CD4-positive, alpha-beta memory T cell (primary cell): Measurements from ENCODE around the gene TRAF6. TPM values are rescaled to one million over a fixed set of nuclear protein-coding genes. Genes with fewer than 3 reads are reported as not detected.
"Not testable (repeated sequence)": the region's sequence is repeated elsewhere in the genome, so short reads cannot be mapped to it uniquely, and the experiment has no call there.

Experiments used
- CTCF ChIA-PET: fragments of 350-600 bp; sonication (Branson Sonifier 250); formaldehyde crosslinking; loops from one replicate; lab custom pipeline; 2021; ENCODE audit warnings: inconsistent platforms; ENCODE audit not compliant: partially characterized antibody; lab: Charles Lee
- POLR2A ChIA-PET: fragments of 350-600 bp; sonication (Branson Sonifier 250); formaldehyde crosslinking; loops from one replicate; lab custom pipeline; 2021; ENCODE audit not compliant: partially characterized antibody; lab: Charles Lee
- DNase-seq, 5 donors: peaks; one replicate each; pipeline versions ENCODE4 v3.0.0 to v3.0.0-alpha.2; 2020 to 2022; ENCODE audit warnings: mixed read lengths in 1 of 5
- H3K27ac ChIP-seq: one replicate; pipeline ENCODE4 v1.7.0; 2013; ENCODE audit warnings: low read depth, low read length
- H3K27me3 ChIP-seq: 2 replicates; pipeline ENCODE4 v1.7.0; 2013; ENCODE audit warnings: mild to moderate bottlenecking, low read length, moderate library complexity; ENCODE audit not compliant: insufficient read depth
- H3K36me3 ChIP-seq: 2 replicates; pipeline ENCODE4 v1.7.0; 2013; ENCODE audit warnings: mild to moderate bottlenecking, low read length, moderate library complexity; ENCODE audit not compliant: insufficient read depth
- H3K4me1 ChIP-seq: 2 replicates; pipeline ENCODE4 v1.7.0; 2013; ENCODE audit warnings: mild to moderate bottlenecking, low read length, moderate library complexity; ENCODE audit not compliant: insufficient read depth
- H3K4me3 ChIP-seq, 2 donors: one replicate each; pipeline ENCODE4 v1.7.0; 2013; ENCODE audit warnings: low read length in 2 of 2, mild to moderate bottlenecking in 1 of 2
- H3K9me3 ChIP-seq, 2 donors: one replicate each; pipeline ENCODE4 v1.7.0; 2013; ENCODE audit warnings: low read length in 2 of 2, control low read depth in 1 of 2; ENCODE audit not compliant: control insufficient read depth in 1 of 2
- H3K27ac Mint-ChIP-seq, 7 donors: one replicate each; pipeline ENCODE4 v1.8.0; 2020 to 2021; ENCODE audit warnings: mixed read lengths in 7 of 7, mild to moderate bottlenecking in 6 of 7, inconsistent platforms in 3 of 7, moderate library complexity in 3 of 7
- H3K27me3 Mint-ChIP-seq, 2 donors: one replicate each; pipeline ENCODE4 v1.8.0; 2020 to 2021; ENCODE audit warnings: mixed read lengths in 2 of 2
- H3K36me3 Mint-ChIP-seq, 2 donors: one replicate each; pipeline ENCODE4 v1.8.0; 2020 to 2021; ENCODE audit warnings: mixed read lengths in 2 of 2, inconsistent platforms in 1 of 2, mild to moderate bottlenecking in 1 of 2
- H3K4me1 Mint-ChIP-seq, 4 donors: one replicate each; pipeline ENCODE4 v1.8.0; 2020 to 2021; ENCODE audit warnings: mixed read lengths in 4 of 4, mild to moderate bottlenecking in 1 of 4
- H3K4me3 Mint-ChIP-seq, 8 donors: one replicate each; pipeline ENCODE4 v1.8.0; 2020 to 2021; ENCODE audit warnings: mixed read lengths in 8 of 8, mild to moderate bottlenecking in 7 of 8, moderate library complexity in 6 of 8, inconsistent platforms in 3 of 8
- H3K9me3 Mint-ChIP-seq, 8 donors: one replicate each; pipeline ENCODE4 v1.8.0; 2020 to 2021; ENCODE audit warnings: mixed read lengths in 8 of 8, mild to moderate bottlenecking in 5 of 8, inconsistent platforms in 3 of 8, moderate library complexity in 1 of 8
- intact Hi-C: fragments of 100-400 bp; cut with micrococcal nuclease; formaldehyde crosslinking; loops from one replicate; pipeline ENCODE4 v1.15.1; 2023
- polyA plus RNA-seq, 2 donors: library from polyadenylated mRNA; unstranded; fragments of 300-500 nt; fragmentation: Illumina TruSeq; gene quantifications; one replicate each; pipeline ENCODE4 v1.2.3, GENCODE V29; 2021
- total RNA-seq, 2 experiments: library from RNA; stranded (reverse); gene quantifications; one replicate each; pipeline ENCODE4 v1.2.3, GENCODE V29; 2021

Gene TRAF6
- total and polyA plus RNA-seq, 4 experiments from 2014 or later: 10.3 to 23.7 (median 17.1) TPM

DNA sequence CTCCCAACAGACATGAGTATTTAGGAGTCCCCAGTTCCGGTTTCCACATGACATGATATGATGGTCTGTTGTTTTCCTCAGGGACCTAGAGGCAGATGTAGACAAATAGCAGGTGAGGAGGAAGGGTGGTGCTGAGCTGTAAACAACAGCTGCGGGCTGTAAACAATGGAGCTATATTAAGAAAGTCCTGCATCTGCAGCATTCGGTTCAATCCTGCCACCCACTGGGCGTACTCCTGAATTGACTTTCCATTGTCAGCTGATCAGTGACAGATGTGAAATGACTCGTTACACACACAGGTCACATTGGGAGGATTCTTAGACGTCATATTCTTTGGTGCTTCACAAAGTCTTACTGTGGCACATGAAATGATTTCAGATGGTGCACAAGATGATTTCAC, 30.9 kb upstream of the TRAF6 start:
- Mint-ChIP-seq H3K27me3 (peaks cover 13 to 16% of the 10 kb centered on the region in 2 donors), H3K4me1 (peaks cover 0 to 5% (median 0%) of the 10 kb centered on the region in 4 donors), H3K27ac (no peak overlapping the region), H3K36me3 (no peaks in the 10 kb centered on the region), H3K9me3 (peaks cover 0 to 1% (median 0%) of the 10 kb centered on the region in 8 donors), H3K4me3 (no peak overlapping the region)
- intact Hi-C loops: no loop called here
- Histone ChIP-seq H3K27ac (no peak overlapping the region), H3K4me3 (no peak overlapping the region), H3K4me1 (no peaks in the 10 kb centered on the region), H3K36me3 (no peaks in the 10 kb centered on the region), H3K9me3 (no peaks in the 10 kb centered on the region), H3K27me3 (no peaks in the 10 kb centered on the region)
- POLR2A ChIA-PET: no interaction called here
- CTCF ChIA-PET: interaction anchor here (0.7 to 0.9 kb wide), 2 partner anchors 48 to 249 kb away, joined by 3 to 4 read pairs; no protein-coding TSS in a partner anchor
- peak in 2 of 5 donors; percentile 8 to 13 for DNase-seq

DNA sequence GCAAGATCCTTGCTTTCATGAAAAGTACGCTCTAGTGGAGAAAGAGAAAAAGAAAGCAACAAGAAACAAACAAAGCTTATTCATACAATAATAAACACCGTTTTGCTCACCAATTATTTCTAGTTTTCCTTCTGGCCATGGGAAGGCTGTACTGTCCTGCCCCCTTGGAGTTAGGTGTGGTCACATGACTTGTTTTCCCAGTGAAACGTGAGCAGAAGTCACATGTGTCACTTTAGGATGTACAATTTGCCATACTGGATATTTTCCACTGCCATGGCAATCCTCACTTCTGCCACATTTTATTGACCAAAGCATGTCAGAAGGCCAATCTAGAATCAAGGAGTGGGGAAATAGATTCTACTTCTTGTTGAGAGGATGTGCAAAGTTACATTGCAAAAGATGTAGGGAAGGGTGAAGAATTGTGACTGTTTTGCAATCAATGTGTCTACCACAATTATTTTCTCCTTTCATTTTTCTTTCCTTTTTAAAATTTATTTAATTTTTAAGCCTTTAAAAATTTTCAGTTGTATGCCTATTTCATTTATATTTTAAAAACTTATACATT, 24.3 kb upstream of the TRAF6 start:
- no peaks in the 10 kb centered on the region for H3K36me3 ChIP-seq
- CTCF ChIA-PET: no interaction called here
- peaks cover 0 to under 1% (median 0%) of the 10 kb centered on the region in 8 donors for H3K9me3 Mint-ChIP-seq
- H3K4me3 ChIP-seq: no peak overlapping the region
- intact Hi-C loops: no loop called here
- H3K27me3 Mint-ChIP-seq: peaks cover 2 to 7% of the 10 kb centered on the region in 2 donors
- no peaks in the 10 kb centered on the region for H3K27me3 ChIP-seq
- POLR2A ChIA-PET: no interaction called here
- H3K36me3 Mint-ChIP-seq: no peaks in the 10 kb centered on the region
- no peak overlapping the region for H3K27ac Mint-ChIP-seq
- no peak for DNase-seq
- H3K9me3 ChIP-seq: no peaks in the 10 kb centered on the region
- H3K4me1 ChIP-seq: no peaks in the 10 kb centered on the region
- H3K4me1 Mint-ChIP-seq: no peaks in the 10 kb centered on the region
- no peak overlapping the region for H3K27ac ChIP-seq
- H3K4me3 Mint-ChIP-seq: no peak overlapping the region

DNA sequence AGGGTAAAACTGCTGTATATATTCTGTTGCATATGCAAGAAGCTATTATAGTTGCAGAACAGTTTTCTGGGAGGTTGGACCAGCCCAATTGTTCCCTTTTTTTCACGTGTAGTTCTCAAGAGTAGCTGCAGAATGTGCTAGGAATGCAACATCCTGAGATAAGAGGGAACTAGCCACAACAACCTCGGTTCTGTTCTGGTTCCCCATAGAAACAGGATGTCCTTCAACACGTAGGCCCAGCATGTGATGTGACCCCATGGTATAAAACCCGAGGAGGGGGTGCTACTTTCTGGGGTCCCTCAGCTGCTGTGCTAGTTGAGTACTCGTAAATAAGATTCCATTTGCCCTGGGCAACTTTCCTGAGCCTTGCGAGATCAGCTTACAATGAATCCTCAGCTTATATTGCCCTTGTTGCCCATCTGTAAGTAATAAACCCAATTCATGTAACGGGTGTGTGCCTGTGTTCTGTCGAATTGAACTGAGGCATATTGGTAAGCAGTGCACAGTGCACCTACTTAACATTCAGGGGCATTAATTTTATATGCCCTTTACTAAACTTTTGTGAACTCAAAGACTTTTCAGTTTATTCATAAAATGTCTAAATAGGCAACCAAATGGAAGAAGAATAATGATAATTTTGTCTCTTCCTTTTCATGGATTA, 23.0 kb upstream of the TRAF6 start:
- Mint-ChIP-seq H3K36me3 (peaks cover 0 to 4% of the 10 kb centered on the region in 2 donors), H3K4me3 (no peak overlapping the region), H3K27ac (no peak overlapping the region), H3K9me3 (peaks cover 0 to 3% (median 0%) of the 10 kb centered on the region in 8 donors), H3K27me3 (peaks cover 2 to 12% of the 10 kb centered on the region in 2 donors), H3K4me1 (no peaks in the 10 kb centered on the region)
- Histone ChIP-seq H3K4me3 (no peak overlapping the region), H3K27ac (no peak overlapping the region), H3K4me1 (no peaks in the 10 kb centered on the region), H3K27me3 (no peaks in the 10 kb centered on the region), H3K36me3 (no peaks in the 10 kb centered on the region), H3K9me3 (no peaks in the 10 kb centered on the region)
- CTCF ChIA-PET: no interaction called here
- intact Hi-C loops: no loop called here
- POLR2A ChIA-PET: no interaction called here
- DNase-seq: no peak

DNA sequence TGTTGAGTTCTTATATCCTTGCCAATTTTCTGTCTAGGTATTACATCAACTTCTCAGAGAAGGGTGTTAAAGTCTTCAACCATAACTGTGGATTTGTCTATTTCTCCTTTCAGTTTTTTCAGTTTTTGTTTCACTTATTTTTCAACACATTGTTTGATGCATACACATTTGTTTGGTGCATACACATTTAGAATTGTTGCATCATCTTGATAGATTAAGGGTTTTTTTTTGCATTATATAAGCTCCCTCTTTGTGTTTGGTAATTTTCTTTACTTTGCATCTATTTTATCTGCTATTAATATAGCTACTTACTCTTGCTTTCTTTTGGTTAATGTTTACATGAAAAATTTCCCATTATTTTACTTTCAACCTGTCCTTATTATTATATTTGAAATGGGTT, 20.8 kb upstream of the TRAF6 start:
- Mint-ChIP-seq H3K4me1 (no peaks in the 10 kb centered on the region), H3K27me3 (peaks cover 13 to 16% of the 10 kb centered on the region in 2 donors), H3K9me3 (peaks cover 0 to 7% (median 1%) of the 10 kb centered on the region in 8 donors), H3K4me3 (no peak overlapping the region), H3K36me3 (peaks cover 0 to 4% of the 10 kb centered on the region in 2 donors), H3K27ac (no peak overlapping the region)
- Histone ChIP-seq H3K4me3 (no peak overlapping the region), H3K36me3 (no peaks in the 10 kb centered on the region), H3K4me1 (no peaks in the 10 kb centered on the region), H3K9me3 (no peaks in the 10 kb centered on the region), H3K27me3 (no peaks in the 10 kb centered on the region), H3K27ac (no peak overlapping the region)
- ChIA-PET POLR2A (no interaction called here), CTCF (interaction anchor here (1.3 kb wide), 1 partner anchor 709 kb away, joined by 3 read pairs; no protein-coding TSS in a partner anchor)
- DNase-seq: no peak
- intact Hi-C loops: no loop called here

DNA sequence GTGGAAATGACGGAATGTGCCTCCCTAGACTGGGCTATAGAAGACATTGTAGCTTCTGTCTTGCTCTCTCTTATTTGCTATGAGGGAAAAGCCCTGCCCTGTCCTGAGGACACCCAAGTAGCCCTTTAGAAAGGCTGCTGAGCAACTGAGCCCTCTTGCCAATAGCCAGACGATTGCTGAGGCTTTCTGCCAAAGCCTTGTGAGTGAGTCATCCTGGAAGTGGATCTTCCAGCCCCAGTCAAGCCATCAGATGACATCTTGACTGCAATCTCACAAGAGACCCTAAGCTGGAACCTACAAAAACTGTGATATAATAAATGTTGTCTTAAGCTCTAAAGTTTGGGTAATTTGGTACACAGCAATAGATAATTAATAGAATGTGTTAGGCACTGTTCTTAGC, 3.9 kb upstream of the TRAF6 start:
- H3K27ac Mint-ChIP-seq: no peak overlapping the region
- peaks cover 0 to 4% (median 0%) of the 10 kb centered on the region in 8 donors for H3K9me3 Mint-ChIP-seq
- ChIA-PET POLR2A (no interaction called here), CTCF (interaction anchor here (0.9 to 1.4 kb wide), 2 partner anchors 213 to 233 kb away, joined by 3 to 4 read pairs; no protein-coding TSS in a partner anchor)
- intact Hi-C loops: no loop called here
- Histone ChIP-seq H3K36me3 (no peaks in the 10 kb centered on the region), H3K9me3 (no peaks in the 10 kb centered on the region), H3K4me1 (peaks cover 8% of the 10 kb centered on the region), H3K27ac (no peak overlapping the region), H3K4me3 (no peak overlapping the region), H3K27me3 (peaks cover 5% of the 10 kb centered on the region)
- H3K27me3 Mint-ChIP-seq: peaks cover 6 to 7% of the 10 kb centered on the region in 2 donors
- H3K4me1 Mint-ChIP-seq: peaks cover 6 to 14% (median 9%) of the 10 kb centered on the region in 4 donors
- peaks cover 0 to 9% of the 10 kb centered on the region in 2 donors for H3K36me3 Mint-ChIP-seq
- DNase-seq: no peak
- H3K4me3 Mint-ChIP-seq: no peak overlapping the region

DNA sequence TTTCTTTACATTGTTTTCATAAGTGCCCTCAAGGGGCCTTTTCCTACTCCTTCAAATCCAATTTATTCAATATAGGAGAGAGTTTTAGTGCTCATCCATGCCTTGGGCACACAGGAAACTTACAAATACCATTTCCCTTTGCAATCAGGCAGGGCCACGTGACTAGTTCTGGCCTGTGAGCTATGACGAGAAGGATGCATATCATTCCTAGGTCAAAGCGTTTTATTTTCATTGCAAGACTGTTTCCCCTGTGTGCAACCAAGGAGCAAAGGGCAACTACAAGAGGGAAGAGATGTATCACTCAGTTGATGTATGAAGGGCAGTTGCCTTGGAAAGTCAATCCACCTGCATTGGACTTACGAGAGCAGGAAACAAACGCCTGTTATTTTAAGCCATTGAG, 1.9 kb upstream of the TRAF6 start:
- Histone ChIP-seq H3K27ac (no peak overlapping the region), H3K36me3 (no peaks in the 10 kb centered on the region), H3K27me3 (peaks cover 5% of the 10 kb centered on the region), H3K4me3 (no peak overlapping the region), H3K4me1 (peaks cover 21% of the 10 kb centered on the region), H3K9me3 (no peaks in the 10 kb centered on the region)
- CTCF ChIA-PET: interaction anchor here (1.1 to 2.7 kb wide), 4 partner anchors 11 to 220 kb away, joined by 3 to 10 read pairs (median 4); no protein-coding TSS in a partner anchor
- Mint-ChIP-seq H3K27ac (no peak overlapping the region), H3K4me3 (peak overlapping the region in 1 of 8 donors; percentile 15), H3K4me1 (peaks cover 15 to 25% (median 19%) of the 10 kb centered on the region in 4 donors), H3K27me3 (peaks cover 0 to 6% of the 10 kb centered on the region in 2 donors), H3K9me3 (peaks cover 0 to 1% (median 0%) of the 10 kb centered on the region in 8 donors), H3K36me3 (peaks cover 0 to 9% of the 10 kb centered on the region in 2 donors)
- no peak for DNase-seq
- POLR2A ChIA-PET: no interaction called here
- intact Hi-C loops: no loop called here

DNA sequence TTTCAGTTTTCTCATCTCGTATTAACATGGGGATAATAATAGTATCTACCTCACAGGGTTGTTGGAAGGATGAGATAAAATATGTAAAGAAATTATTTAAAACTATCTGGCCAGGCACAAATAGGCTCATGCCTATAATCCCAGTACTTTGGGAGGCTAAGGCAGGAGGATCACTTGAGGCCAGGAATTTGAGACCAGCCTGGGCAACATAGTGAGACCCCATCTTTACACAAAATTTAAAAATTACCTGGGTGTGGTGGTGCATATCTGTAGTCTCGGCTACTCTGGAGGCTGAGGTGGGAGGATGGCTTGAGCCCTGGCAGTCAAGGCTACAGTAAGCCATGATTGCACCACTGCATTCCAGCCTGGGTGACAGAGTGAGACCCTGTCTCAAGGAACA, 990 bp upstream of the TRAF6 start:
- DNase-seq, H3K36me3 Mint-ChIP-seq, H3K27ac ChIP-seq, H3K9me3 ChIP-seq, H3K27me3 Mint-ChIP-seq, H3K27me3 ChIP-seq, H3K9me3 Mint-ChIP-seq, H3K36me3 ChIP-seq: not testable (repeated sequence)
- ChIA-PET POLR2A (interaction anchor here (0.6 to 1.4 kb wide), 2 partner anchors 11 to 222 kb away, joined by 3 to 9 read pairs; partner anchors contain the start of gene COMMD9), CTCF (interaction anchor here (1.0 to 3.2 kb wide), 15 partner anchors 10 to 219 kb away, joined by 3 to 26 read pairs (median 5); no protein-coding TSS in a partner anchor)
- Mint-ChIP-seq H3K27ac (peak overlapping the region in 4 of 7 donors; percentile 74 to 96 (median 86)), H3K4me1 (peaks cover 20 to 33% (median 22%) of the 10 kb centered on the region in 4 donors), H3K4me3 (peak overlapping the region; percentile 94 to 99 (median 98))
- Histone ChIP-seq H3K4me3 (peak overlapping the region in 1 of 2 donors; percentile 63), H3K4me1 (peaks cover 25% of the 10 kb centered on the region)
- intact Hi-C loops: loop anchor here (2.0 kb wide), 1 partner anchor 848 kb away; the partner anchor contains the start of gene TRIM44
